Measurements from ENCODE around the gene TXNRD2. TPM values are rescaled to one million over a fixed set of nuclear protein-coding genes. Genes with fewer than 3 reads are reported as not detected.

Gene TXNRD2
- total and polyA plus RNA-seq, 2 donors (not counting 1 experiment from before 2014, with no cell fraction given): 24.8 to 36.2 TPM

GRCh38 chr22:19849835-19850762, 91.5 kb downstream of the TXNRD2 start:
- Mint-ChIP-seq H3K9me3 (ENCODE audit: insufficient read depth) (no peaks in the 10 kb centered on the region), H3K27ac (no peak overlapping the region), H3K4me1 (peaks cover 33% of the 10 kb centered on the region), H3K27me3 (no peaks in the 10 kb centered on the region), H3K4me3 (no peak overlapping the region)
- no peaks in the 10 kb centered on the region for H3K27me3 ChIP-seq (replicated peaks in 1 of 4; ENCODE audit: control extremely low read depth in 1 of 4, control insufficient read depth in 3 of 4, insufficient read depth in 4 of 4, low read length in 3 of 4)
- 95% methylated on average over 9 of the region's 9 CpGs for WGBS (ENCODE audit: insufficient coverage)
- DNase-seq (no peak), ATAC-seq (ENCODE audit: low read depth) (no peak)
- CTCF ChIA-PET: interaction anchor here (0.9 kb wide), 1 partner anchor 120 kb away, joined by 3 read pairs; no protein-coding TSS in a partner anchor
- intact Hi-C loops (cut with micrococcal nuclease): loop anchor here (10.0 kb wide), 1 partner anchor 235 kb away; the partner anchor contains the start of gene DGCR8
- H3K9ac ChIP-seq (ENCODE audit: low read length): no peak overlapping the region
- no peak overlapping the region for H3K4me2 ChIP-seq (replicated peaks; ENCODE audit: low read depth, low read length, poor library complexity, severe bottlenecking)
- peaks cover 46% of the 10 kb centered on the region for H4K20me1 ChIP-seq (ENCODE audit: control insufficient read depth, insufficient read depth, low read length, poor library complexity, severe bottlenecking)
- peaks cover 0 to 18% of the 10 kb centered on the region in 2 experiments for H3K36me3 ChIP-seq (replicated peaks in 1 of 2; ENCODE audit: control extremely low read depth in 1 of 2, control insufficient read depth in 1 of 2, extremely low read depth in 1 of 2, insufficient read depth in 2 of 2, low read length in 1 of 2)
- TF ChIP-seq CTCF (IDR thresholded peaks at IDR 0.05): no peak
- TF ChIP-seq EZH2 (IDR thresholded peaks at IDR 0.05; ENCODE audit: borderline replicate concordance, insufficient read depth, low read depth, low read length, poor library complexity, severe bottlenecking): no peak
- H3K4me1 ChIP-seq (ENCODE audit: control insufficient read depth in 2 of 2, insufficient read depth in 2 of 2, low read length in 2 of 2): peaks cover 14 to 20% of the 10 kb centered on the region in 2 donors
- H3K4me3 ChIP-seq (ENCODE audit: control extremely low read depth in 1 of 5, extremely low read depth in 1 of 5, insufficient read depth in 1 of 5, low read depth in 2 of 5, low read length in 4 of 5): no peak overlapping the region
- POLR2A ChIA-PET: no interaction called here
- H3K79me2 ChIP-seq (ENCODE audit: control insufficient read depth, insufficient read depth, low read length): peaks cover 40% of the 10 kb centered on the region
- H2AFZ ChIP-seq (ENCODE audit: insufficient read depth, low read depth, low read length, poor library complexity, severe bottlenecking): no peak overlapping the region
- H3K27ac ChIP-seq (ENCODE audit: low read length in 2 of 2): no peak overlapping the region
- peaks cover 0 to 5% (median 0%) of the 10 kb centered on the region in 3 donors for H3K9me3 ChIP-seq (ENCODE audit: control extremely low read depth in 1 of 3, control insufficient read depth in 2 of 3, insufficient read depth in 1 of 3, low read length in 2 of 3)
